Mesenchymal stem cell (in vitro differentiated cells and primary cell): Measurements from ENCODE around the gene UMOD.

ENCODE experiments used
- DNase-seq: peaks from one replicate; pipeline ENCODE4 v3.0.0-alpha.2; 2013
- H2AFZ ChIP-seq: one replicate; pipeline ENCODE4 v1.6.1; 2013; ENCODE audit warnings: low read depth, mild to moderate bottlenecking, control low read depth, inconsistent platforms, low read length, moderate library complexity
- H2AK5ac ChIP-seq: 2 replicates; pipeline ENCODE4 v1.6.1; 2013; ENCODE audit warnings: low read length, moderate library complexity, mild to moderate bottlenecking, inconsistent platforms; ENCODE audit not compliant: severe bottlenecking
- H2BK120ac ChIP-seq: one replicate; pipeline ENCODE4 v1.6.1; 2013; ENCODE audit warnings: low read depth, mild to moderate bottlenecking, inconsistent platforms, low read length, moderate library complexity
- H2BK12ac ChIP-seq, 2 experiments: one replicate each; pipeline ENCODE4 v1.6.1; 2013; ENCODE audit warnings: inconsistent platforms in 2 of 2, low read length in 2 of 2, mild to moderate bottlenecking in 2 of 2, moderate library complexity in 2 of 2, control low read depth in 1 of 2
- H2BK15ac ChIP-seq: one replicate; pipeline ENCODE4 v1.6.1; 2013; ENCODE audit warnings: mild to moderate bottlenecking, low read depth, inconsistent platforms; ENCODE audit not compliant: poor library complexity, severe bottlenecking
- H2BK5ac ChIP-seq: 2 replicates; pipeline ENCODE4 v1.6.1; 2013; ENCODE audit warnings: low read depth, mild to moderate bottlenecking, low read length, control low read depth, inconsistent platforms; ENCODE audit not compliant: poor library complexity, severe bottlenecking
- H3K14ac ChIP-seq, 2 experiments: one replicate each; pipeline ENCODE4 v1.6.1; 2013; ENCODE audit warnings: inconsistent platforms in 2 of 2, low read length in 2 of 2, control low read depth in 1 of 2, mild to moderate bottlenecking in 1 of 2, moderate library complexity in 1 of 2
- H3K18ac ChIP-seq, 2 experiments: one replicate each; pipeline ENCODE4 v1.6.1; 2013; ENCODE audit warnings: inconsistent platforms in 2 of 2, low read length in 2 of 2, control low read depth in 1 of 2, low read depth in 1 of 2, mild to moderate bottlenecking in 1 of 2
- H3K23ac ChIP-seq, 2 experiments: one replicate each; pipeline ENCODE4 v1.6.1; 2013; ENCODE audit warnings: inconsistent platforms in 2 of 2, low read length in 2 of 2, mild to moderate bottlenecking in 2 of 2, moderate library complexity in 2 of 2, control low read depth in 1 of 2
- H3K27ac ChIP-seq: 2 replicates; pipeline ENCODE4 v1.5.1; 2013; ENCODE audit warnings: mild to moderate bottlenecking, moderate library complexity, low read length, control low read depth, inconsistent platforms; ENCODE audit not compliant: poor library complexity, severe bottlenecking
- H3K27me3 ChIP-seq, 2 experiments: 2 replicates each; pipeline versions ENCODE4 v1.6.1 to v1.7.0; 2013; ENCODE audit warnings: low read length in 2 of 2, mild to moderate bottlenecking in 2 of 2, moderate library complexity in 2 of 2, control low read depth in 1 of 2, inconsistent platforms in 1 of 2; ENCODE audit not compliant: control insufficient read depth in 1 of 2, insufficient read depth in 1 of 2
- H3K36me3 ChIP-seq, 2 experiments: 2 replicates each; pipeline versions ENCODE4 v1.6.1 to v1.7.0; 2013; ENCODE audit warnings: low read length in 2 of 2, control low read depth in 1 of 2, inconsistent platforms in 1 of 2, low read depth in 1 of 2, mild to moderate bottlenecking in 1 of 2; ENCODE audit not compliant: insufficient read depth in 2 of 2, control insufficient read depth in 1 of 2
- H3K4ac ChIP-seq, 2 experiments: one replicate each; pipeline ENCODE4 v1.6.1; 2013; ENCODE audit warnings: inconsistent platforms in 2 of 2, low read length in 2 of 2, mild to moderate bottlenecking in 2 of 2, moderate library complexity in 2 of 2, control low read depth in 1 of 2, low read depth in 1 of 2
- H3K4me1 ChIP-seq: 2 replicates; pipeline ENCODE4 v1.6.1; 2013; ENCODE audit warnings: low read depth, low read length, control low read depth; ENCODE audit not compliant: control insufficient read depth, insufficient read depth
- H3K4me2 ChIP-seq: 2 replicates; pipeline ENCODE4 v1.6.1; 2013; ENCODE audit warnings: low read length, mild to moderate bottlenecking, inconsistent platforms; ENCODE audit not compliant: poor library complexity, severe bottlenecking
- H3K4me3 ChIP-seq, 2 experiments: 2 replicates each; pipeline versions ENCODE4 v1.5.1 to v1.7.0; 2013; ENCODE audit warnings: low read length in 2 of 2, mild to moderate bottlenecking in 2 of 2, control low read depth in 1 of 2, low read depth in 1 of 2; ENCODE audit not compliant: insufficient read depth in 1 of 2
- H3K79me1 ChIP-seq: replicated peaks from 2 replicates; pipeline ENCODE4 v1.6.1; 2013; ENCODE audit warnings: mild to moderate bottlenecking, control low read depth, low read length, inconsistent platforms; ENCODE audit not compliant: poor library complexity, severe bottlenecking
- H3K9ac ChIP-seq: 2 replicates; pipeline ENCODE4 v1.7.0; 2013; ENCODE audit warnings: mild to moderate bottlenecking, low read length, moderate library complexity
- H3K9me3 ChIP-seq: 2 replicates; pipeline ENCODE4 v1.7.0; 2013; ENCODE audit warnings: mild to moderate bottlenecking, low read length; ENCODE audit not compliant: control insufficient read depth
- H4K8ac ChIP-seq: one replicate; pipeline ENCODE4 v1.6.1; 2013; ENCODE audit warnings: inconsistent platforms, mild to moderate bottlenecking, low read length, moderate library complexity
- H4K91ac ChIP-seq: one replicate; pipeline ENCODE4 v1.6.1; 2013; ENCODE audit warnings: mild to moderate bottlenecking, low read length, inconsistent platforms
- WGBS: methylation state at CpG from one replicate; pipeline ENCODE4 v1.1.7; 2013; ENCODE audit warnings: mixed read lengths; 5-methylcytosine and 5-hydroxymethylcytosine counted together

Gene UMOD

GRCh38 chr16:20327444-20328041, 25.0 kb downstream of the UMOD start, which contains the start of gene GP2:
GP2 (minus strand) TSS chr16:20327513; CDS start chr16:20326431, 1,082 bp downstream.
- WGBS, result 72% methylated on average over 6 of the region's 7 CpGs

GRCh38 chr16:20326321-20326720, 26.2 kb downstream of the UMOD start:
- Histone ChIP-seq H3K14ac (no peak overlapping the region), H3K4ac (no peak overlapping the region), H3K9me3 (no peaks in the 10 kb centered on the region), H2BK12ac (no peak overlapping the region), H3K79me1 (no peaks in the 10 kb centered on the region), H3K9ac (no peak overlapping the region), H3K27me3 (no peaks in the 10 kb centered on the region), H4K91ac (no peak overlapping the region), H2BK5ac (no peak overlapping the region), H3K18ac (no peak overlapping the region), H3K4me1 (no peaks in the 10 kb centered on the region), H3K4me3 (no peak overlapping the region), H3K36me3 (no peaks in the 10 kb centered on the region), H3K27ac (no peak overlapping the region), H3K4me2 (no peak overlapping the region), H2BK15ac (no peak overlapping the region), H2AFZ (no peak overlapping the region), H4K8ac (no peak overlapping the region), H3K23ac (no peak overlapping the region), H2BK120ac (no peak overlapping the region), H2AK5ac (no peak overlapping the region)
- DNase-seq, result no peak
- WGBS, result 40% methylated on average over 3 of the region's 3 CpGs

More at GRCh38 chr16:20327444-20328041, 25.0 kb downstream of the UMOD start, which contains the start of gene GP2:
- Histone ChIP-seq H3K4ac (no peak within 1 kb of the TSS), H3K14ac (no peak within 1 kb of the TSS), H3K23ac (no peak within 1 kb of the TSS), H3K79me1 (no peaks in the 10 kb centered on the region), H3K9ac (no peak within 1 kb of the TSS), H3K4me2 (no peak within 1 kb of the TSS), H4K8ac (no peak within 1 kb of the TSS), H2BK12ac (no peak within 1 kb of the TSS), H3K27me3 (no peaks in the 10 kb centered on the region), H2AK5ac (no peak within 1 kb of the TSS), H3K9me3 (no peaks in the 10 kb centered on the region), H2BK15ac (no peak within 1 kb of the TSS), H2BK5ac (no peak within 1 kb of the TSS), H3K4me3 (no peak within 1 kb of the TSS), H3K18ac (no peak within 1 kb of the TSS), H4K91ac (no peak within 1 kb of the TSS), H3K27ac (no peak within 1 kb of the TSS), H2AFZ (no peak within 1 kb of the TSS), H2BK120ac (no peak within 1 kb of the TSS), H3K4me1 (no peaks in the 10 kb centered on the region), H3K36me3 (no peaks in the 10 kb centered on the region)
- no peak for DNase-seq

GRCh38 chr16:20325005-20325404, 27.5 kb downstream of the UMOD start:
- H2BK5ac ChIP-seq, result no peak overlapping the region
- H4K8ac ChIP-seq, result no peak overlapping the region
- no peak overlapping the region for H4K91ac ChIP-seq
- no peak overlapping the region for H3K4me3 ChIP-seq
- no peak overlapping the region for H3K4ac ChIP-seq
- no peaks in the 10 kb centered on the region for H3K9me3 ChIP-seq
- H2AFZ ChIP-seq, result no peak overlapping the region
- no peaks in the 10 kb centered on the region for H3K79me1 ChIP-seq
- no peaks in the 10 kb centered on the region for H3K4me1 ChIP-seq
- no peak overlapping the region for H3K23ac ChIP-seq
- H3K27ac ChIP-seq, result no peak overlapping the region
- no peak overlapping the region for H2AK5ac ChIP-seq
- no peak overlapping the region for H2BK15ac ChIP-seq
- H3K36me3 ChIP-seq, result no peaks in the 10 kb centered on the region
- no peak for DNase-seq
- no peaks in the 10 kb centered on the region for H3K27me3 ChIP-seq
- H2BK120ac ChIP-seq, result no peak overlapping the region
- H3K4me2 ChIP-seq, result no peak overlapping the region
- H3K14ac ChIP-seq, result no peak overlapping the region
- H2BK12ac ChIP-seq, result no peak overlapping the region
- no peak overlapping the region for H3K18ac ChIP-seq
- H3K9ac ChIP-seq, result no peak overlapping the region
- WGBS, result 100% methylated on average over 1 of the region's 3 CpGs

GRCh38 chr16:20323591-20324117, 28.9 kb downstream of the UMOD start:
- Histone ChIP-seq H3K79me1 (no peaks in the 10 kb centered on the region), H4K91ac (no peak overlapping the region), H3K18ac (no peak overlapping the region), H3K36me3 (no peaks in the 10 kb centered on the region), H2BK12ac (no peak overlapping the region), H3K4me3 (no peak overlapping the region), H3K9me3 (no peaks in the 10 kb centered on the region), H3K14ac (no peak overlapping the region), H2BK120ac (no peak overlapping the region), H2AK5ac (no peak overlapping the region), H2AFZ (no peak overlapping the region), H2BK5ac (no peak overlapping the region), H3K9ac (no peak overlapping the region), H3K4me1 (no peaks in the 10 kb centered on the region), H3K4me2 (no peak overlapping the region), H3K27ac (no peak overlapping the region), H3K4ac (no peak overlapping the region), H3K27me3 (no peaks in the 10 kb centered on the region), H4K8ac (no peak overlapping the region), H3K23ac (no peak overlapping the region), H2BK15ac (no peak overlapping the region)
- 80% methylated on average over 9 of the region's 9 CpGs for WGBS
- no peak for DNase-seq
